Osteocyte (in vitro differentiated cells): ENCODE measurements around the gene ATF4. TPM values are rescaled to one million over a fixed set of nuclear protein-coding genes. Genes with fewer than 3 reads are reported as not detected.

Source experiments
- DNase-seq: peaks from one replicate; pipeline ENCODE4 v3.0.0; 2021; ENCODE audit warnings: mixed read lengths; ENCODE audit not compliant: unreplicated experiment; ENCODE audit errors: extremely low spot score
- H3K27ac Mint-ChIP-seq: one replicate; pipeline ENCODE4 v1.8.0; 2021; ENCODE audit warnings: mild to moderate bottlenecking, mixed read lengths; ENCODE audit not compliant: unreplicated experiment
- H3K27me3 Mint-ChIP-seq: one replicate; pipeline ENCODE4 v1.8.0; 2021; ENCODE audit warnings: mixed read lengths; ENCODE audit not compliant: unreplicated experiment
- H3K36me3 Mint-ChIP-seq: one replicate; pipeline ENCODE4 v1.8.0; 2021; ENCODE audit warnings: mixed read lengths; ENCODE audit not compliant: unreplicated experiment
- H3K4me1 Mint-ChIP-seq: one replicate; pipeline ENCODE4 v1.8.0; 2021; ENCODE audit warnings: mixed read lengths; ENCODE audit not compliant: unreplicated experiment
- H3K4me3 Mint-ChIP-seq: one replicate; pipeline ENCODE4 v1.8.0; 2021; ENCODE audit warnings: mild to moderate bottlenecking, moderate library complexity, mixed read lengths; ENCODE audit not compliant: unreplicated experiment
- H3K9me3 Mint-ChIP-seq: one replicate; pipeline ENCODE4 v1.8.0; 2021; ENCODE audit warnings: mixed read lengths; ENCODE audit not compliant: unreplicated experiment
- total RNA-seq: library from RNA; stranded (reverse); gene quantifications from 2 replicates; pipeline ENCODE4 v1.2.1, GENCODE V29; 2021
- TF ChIP-seq, protein P1 (sequence below): fragments of 200-600 bp; sonication (generic); IDR thresholded peaks from 2 replicates; pipeline ENCODE4 v1.5.0; 2021; ENCODE audit warnings: antibody characterized with exemption, mild to moderate bottlenecking, moderate library complexity

ATF4 gene
- total RNA-seq, 1 donor from 2014 or later, result 408 TPM

- H3K36me3 Mint-ChIP-seq, result peaks cover 2% of the 10 kb centered on the region
- no peak overlapping the region for H3K4me3 Mint-ChIP-seq
- H3K27me3 Mint-ChIP-seq, result no peaks in the 10 kb centered on the region
- no peak overlapping the region for H3K27ac Mint-ChIP-seq
- H3K9me3 Mint-ChIP-seq, result no peaks in the 10 kb centered on the region
- no peak for DNase-seq
- H3K4me1 Mint-ChIP-seq, result no peaks in the 10 kb centered on the region
- TF ChIP-seq, protein P1, sequence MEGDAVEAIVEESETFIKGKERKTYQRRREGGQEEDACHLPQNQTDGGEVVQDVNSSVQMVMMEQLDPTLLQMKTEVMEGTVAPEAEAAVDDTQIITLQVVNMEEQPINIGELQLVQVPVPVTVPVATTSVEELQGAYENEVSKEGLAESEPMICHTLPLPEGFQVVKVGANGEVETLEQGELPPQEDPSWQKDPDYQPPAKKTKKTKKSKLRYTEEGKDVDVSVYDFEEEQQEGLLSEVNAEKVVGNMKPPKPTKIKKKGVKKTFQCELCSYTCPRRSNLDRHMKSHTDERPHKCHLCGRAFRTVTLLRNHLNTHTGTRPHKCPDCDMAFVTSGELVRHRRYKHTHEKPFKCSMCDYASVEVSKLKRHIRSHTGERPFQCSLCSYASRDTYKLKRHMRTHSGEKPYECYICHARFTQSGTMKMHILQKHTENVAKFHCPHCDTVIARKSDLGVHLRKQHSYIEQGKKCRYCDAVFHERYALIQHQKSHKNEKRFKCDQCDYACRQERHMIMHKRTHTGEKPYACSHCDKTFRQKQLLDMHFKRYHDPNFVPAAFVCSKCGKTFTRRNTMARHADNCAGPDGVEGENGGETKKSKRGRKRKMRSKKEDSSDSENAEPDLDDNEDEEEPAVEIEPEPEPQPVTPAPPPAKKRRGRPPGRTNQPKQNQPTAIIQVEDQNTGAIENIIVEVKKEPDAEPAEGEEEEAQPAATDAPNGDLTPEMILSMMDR, result no peak
These were observed 37.6 kb upstream of the ATF4 start for GRCh38 chr22:39482768-39483167.

- Mint-ChIP-seq H3K27ac (no peak overlapping the region), H3K4me3 (no peak overlapping the region), H3K4me1 (peaks cover 2% of the 10 kb centered on the region), H3K27me3 (no peaks in the 10 kb centered on the region), H3K36me3 (peaks cover 7% of the 10 kb centered on the region), H3K9me3 (no peaks in the 10 kb centered on the region)
- TF ChIP-seq, protein P1, result no peak
- DNase-seq, result no peak
These were observed 33.2 kb upstream of the ATF4 start for GRCh38 chr22:39486951-39487825.

- Mint-ChIP-seq H3K4me1 (peaks cover 2% of the 10 kb centered on the region), H3K4me3 (no peak overlapping the region), H3K36me3 (peaks cover 7% of the 10 kb centered on the region), H3K27me3 (no peaks in the 10 kb centered on the region), H3K9me3 (no peaks in the 10 kb centered on the region), H3K27ac (no peak overlapping the region)
- no peak for DNase-seq
- TF ChIP-seq, protein P1, result no peak
These were observed 32.4 kb upstream of the ATF4 start for GRCh38 chr22:39487826-39488520.

GRCh38 chr22:39488563-39489083 lies 31.7 kb upstream of the ATF4 start:
- Mint-ChIP-seq H3K36me3 (peaks cover 7% of the 10 kb centered on the region), H3K4me3 (no peak overlapping the region), H3K27me3 (no peaks in the 10 kb centered on the region), H3K4me1 (peaks cover 5% of the 10 kb centered on the region), H3K9me3 (no peaks in the 10 kb centered on the region), H3K27ac (no peak overlapping the region)
- DNase-seq, result no peak
- TF ChIP-seq, protein P1, result no peak
